Osteoblast (primary cell): ENCODE measurements around the gene TNMD. TPM values are rescaled to one million over a fixed set of nuclear protein-coding genes. Genes with fewer than 3 reads are reported as not detected.

Experiments
- DNase-seq: peaks from one replicate; pipeline ENCODE4 v3.0.0; 2011; ENCODE audit warnings: low spot score, mixed read lengths; ENCODE audit not compliant: insufficient read length; ENCODE audit errors: missing footprints
- H2AFZ ChIP-seq: 2 replicates; pipeline ENCODE4 v1.6.0; 2011; ENCODE audit warnings: mild to moderate bottlenecking, low read length
- H3K27ac ChIP-seq: 2 replicates; pipeline ENCODE4 v1.5.1; 2011; ENCODE audit warnings: mild to moderate bottlenecking, low read depth, low read length, moderate library complexity
- H3K27me3 ChIP-seq: 2 replicates; pipeline ENCODE4 v1.6.0; 2012; ENCODE audit warnings: mild to moderate bottlenecking, control low read depth, inconsistent platforms, low read length, moderate library complexity; ENCODE audit not compliant: insufficient read depth
- H3K36me3 ChIP-seq: 2 replicates; pipeline ENCODE4 v1.5.1; 2011; ENCODE audit warnings: mild to moderate bottlenecking, low read length, control low read depth, moderate library complexity; ENCODE audit not compliant: insufficient read depth
- H3K4me1 ChIP-seq: 2 replicates; pipeline ENCODE4 v1.5.1; 2011; ENCODE audit warnings: mild to moderate bottlenecking, low read length, control low read depth, moderate library complexity; ENCODE audit not compliant: insufficient read depth
- H3K4me2 ChIP-seq: 2 replicates; pipeline ENCODE4 v1.6.0; 2011; ENCODE audit warnings: mild to moderate bottlenecking, low read length; ENCODE audit not compliant: insufficient read depth
- H3K4me3 ChIP-seq: fragments of 200-600 bp; sonication (generic); 3 replicates; pipeline ENCODE4 v1.5.1; 2012; ENCODE audit warnings: mild to moderate bottlenecking, low read length, inconsistent platforms; ENCODE audit not compliant: insufficient read depth
- H3K79me2 ChIP-seq: 2 replicates; pipeline ENCODE4 v1.6.0; 2012; ENCODE audit warnings: mild to moderate bottlenecking, low read length, control low read depth, inconsistent platforms; ENCODE audit not compliant: insufficient read depth
- H3K9me3 ChIP-seq: 2 replicates; pipeline ENCODE4 v1.5.1; 2011; ENCODE audit warnings: low read depth, low read length, control low read depth
- H4K20me1 ChIP-seq: 2 replicates; pipeline ENCODE4 v1.6.0; 2012; ENCODE audit warnings: mild to moderate bottlenecking, low read length, control low read depth; ENCODE audit not compliant: insufficient read depth
- total RNA-seq: library from RNA; depleted of rRNA; stranded (reverse); fragments of >200 nt; gene quantifications from 2 replicates; pipeline ENCODE4 v1.2.3, GENCODE V29; 2012
- TF ChIP-seq, protein P1 (sequence below): IDR thresholded peaks from 2 replicates; pipeline ENCODE4 v1.5.1; 2011; ENCODE audit warnings: mild to moderate bottlenecking, low read depth, low read length, moderate library complexity; ENCODE audit errors: extremely low read depth

The TNMD gene
- total RNA-seq, 1 donor: not detected

DNA sequence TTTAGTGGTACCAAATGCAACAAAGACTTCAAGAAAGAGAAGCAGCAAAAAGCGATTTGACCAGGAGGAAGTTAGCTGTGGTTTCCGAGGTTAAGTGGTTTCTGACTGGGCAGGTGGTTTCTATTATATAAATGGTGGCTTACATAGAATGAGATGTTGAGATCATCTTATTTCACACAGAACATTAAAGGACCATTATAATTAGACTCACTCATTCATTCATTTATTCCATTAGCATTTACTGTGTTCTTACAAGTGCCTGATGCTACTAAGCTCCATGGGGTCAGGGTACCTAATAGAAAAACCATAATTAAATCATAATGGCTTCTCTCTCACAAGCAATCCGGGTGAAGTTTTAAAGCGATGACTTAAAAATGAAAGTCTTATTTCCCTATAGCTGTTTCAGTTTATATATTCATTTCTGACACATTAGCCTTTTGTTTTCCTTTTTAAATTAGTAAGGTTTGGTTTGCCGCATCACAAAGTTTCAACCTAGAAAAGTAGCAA, 41.3 kb downstream of the TNMD start:
- TF ChIP-seq, protein P1, sequence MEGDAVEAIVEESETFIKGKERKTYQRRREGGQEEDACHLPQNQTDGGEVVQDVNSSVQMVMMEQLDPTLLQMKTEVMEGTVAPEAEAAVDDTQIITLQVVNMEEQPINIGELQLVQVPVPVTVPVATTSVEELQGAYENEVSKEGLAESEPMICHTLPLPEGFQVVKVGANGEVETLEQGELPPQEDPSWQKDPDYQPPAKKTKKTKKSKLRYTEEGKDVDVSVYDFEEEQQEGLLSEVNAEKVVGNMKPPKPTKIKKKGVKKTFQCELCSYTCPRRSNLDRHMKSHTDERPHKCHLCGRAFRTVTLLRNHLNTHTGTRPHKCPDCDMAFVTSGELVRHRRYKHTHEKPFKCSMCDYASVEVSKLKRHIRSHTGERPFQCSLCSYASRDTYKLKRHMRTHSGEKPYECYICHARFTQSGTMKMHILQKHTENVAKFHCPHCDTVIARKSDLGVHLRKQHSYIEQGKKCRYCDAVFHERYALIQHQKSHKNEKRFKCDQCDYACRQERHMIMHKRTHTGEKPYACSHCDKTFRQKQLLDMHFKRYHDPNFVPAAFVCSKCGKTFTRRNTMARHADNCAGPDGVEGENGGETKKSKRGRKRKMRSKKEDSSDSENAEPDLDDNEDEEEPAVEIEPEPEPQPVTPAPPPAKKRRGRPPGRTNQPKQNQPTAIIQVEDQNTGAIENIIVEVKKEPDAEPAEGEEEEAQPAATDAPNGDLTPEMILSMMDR: no peak
- H3K4me1 ChIP-seq: no peaks in the 10 kb centered on the region
- no peaks in the 10 kb centered on the region for H4K20me1 ChIP-seq
- H3K4me3 ChIP-seq: no peak overlapping the region
- no peak for DNase-seq
- H3K9me3 ChIP-seq: no peaks in the 10 kb centered on the region
- no peak overlapping the region for H3K27ac ChIP-seq
- H2AFZ ChIP-seq: no peak overlapping the region
- no peaks in the 10 kb centered on the region for H3K79me2 ChIP-seq
- H3K36me3 ChIP-seq: no peaks in the 10 kb centered on the region
- no peaks in the 10 kb centered on the region for H3K27me3 ChIP-seq
- H3K4me2 ChIP-seq: no peak overlapping the region

DNA sequence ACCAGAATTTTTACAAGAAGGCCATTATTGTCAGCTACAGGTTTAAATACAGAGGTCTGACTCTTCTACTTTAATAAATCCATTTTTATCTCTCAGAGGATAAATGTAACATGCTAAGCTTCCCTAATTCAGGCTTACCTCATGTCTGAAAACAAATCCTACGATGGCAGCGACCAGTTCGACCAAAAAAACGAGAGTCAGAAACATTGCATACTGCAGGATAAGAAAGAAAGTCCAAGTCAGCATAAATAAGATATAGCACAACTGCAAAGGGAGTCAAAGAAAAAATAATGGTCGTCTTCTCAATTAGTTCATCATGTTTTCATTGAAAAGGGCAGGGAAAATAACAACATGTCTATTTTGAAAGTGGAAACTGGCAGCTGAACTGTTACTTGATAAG, 50.3 kb downstream of the TNMD start:
- peak; percentile 55 for DNase-seq
- TF ChIP-seq, protein P1: no peak
- Histone ChIP-seq H3K36me3 (no peaks in the 10 kb centered on the region), H3K27ac (no peak overlapping the region), H3K27me3 (peaks cover 12% of the 10 kb centered on the region), H3K4me2 (peak overlapping the region; percentile 83), H2AFZ (no peak overlapping the region), H3K4me3 (no peak overlapping the region), H3K9me3 (no peaks in the 10 kb centered on the region), H3K79me2 (no peaks in the 10 kb centered on the region), H4K20me1 (no peaks in the 10 kb centered on the region), H3K4me1 (peaks cover 12% of the 10 kb centered on the region)

DNA sequence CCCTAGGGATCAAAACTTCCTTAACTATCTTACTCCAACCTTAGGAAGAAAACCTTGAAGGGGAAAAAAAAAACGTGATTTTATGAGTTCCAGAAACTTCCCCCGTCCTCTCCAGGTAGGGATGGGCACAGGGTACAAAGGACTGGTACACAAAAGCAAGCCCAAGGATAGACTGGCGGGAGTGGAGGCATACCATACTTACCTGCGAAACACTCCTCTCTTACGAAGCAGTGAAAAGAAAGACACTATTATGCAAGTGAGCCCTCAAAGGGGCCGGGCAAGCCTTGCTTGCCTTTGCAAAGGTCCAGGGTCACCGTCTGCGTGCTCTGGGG, 51.2 kb downstream of the TNMD start:
- no peaks in the 10 kb centered on the region for H3K79me2 ChIP-seq
- TF ChIP-seq, protein P1: no peak
- peak overlapping the region; percentile 93 for H2AFZ ChIP-seq
- no peaks in the 10 kb centered on the region for H3K9me3 ChIP-seq
- H4K20me1 ChIP-seq: no peaks in the 10 kb centered on the region
- H3K27ac ChIP-seq: peak overlapping the region; percentile 53
- H3K36me3 ChIP-seq: no peaks in the 10 kb centered on the region
- H3K27me3 ChIP-seq: peaks cover 12% of the 10 kb centered on the region
- H3K4me3 ChIP-seq: peak overlapping the region; percentile 72
- peak overlapping the region; percentile 83 for H3K4me2 ChIP-seq
- DNase-seq: no peak
- peaks cover 12% of the 10 kb centered on the region for H3K4me1 ChIP-seq

DNA sequence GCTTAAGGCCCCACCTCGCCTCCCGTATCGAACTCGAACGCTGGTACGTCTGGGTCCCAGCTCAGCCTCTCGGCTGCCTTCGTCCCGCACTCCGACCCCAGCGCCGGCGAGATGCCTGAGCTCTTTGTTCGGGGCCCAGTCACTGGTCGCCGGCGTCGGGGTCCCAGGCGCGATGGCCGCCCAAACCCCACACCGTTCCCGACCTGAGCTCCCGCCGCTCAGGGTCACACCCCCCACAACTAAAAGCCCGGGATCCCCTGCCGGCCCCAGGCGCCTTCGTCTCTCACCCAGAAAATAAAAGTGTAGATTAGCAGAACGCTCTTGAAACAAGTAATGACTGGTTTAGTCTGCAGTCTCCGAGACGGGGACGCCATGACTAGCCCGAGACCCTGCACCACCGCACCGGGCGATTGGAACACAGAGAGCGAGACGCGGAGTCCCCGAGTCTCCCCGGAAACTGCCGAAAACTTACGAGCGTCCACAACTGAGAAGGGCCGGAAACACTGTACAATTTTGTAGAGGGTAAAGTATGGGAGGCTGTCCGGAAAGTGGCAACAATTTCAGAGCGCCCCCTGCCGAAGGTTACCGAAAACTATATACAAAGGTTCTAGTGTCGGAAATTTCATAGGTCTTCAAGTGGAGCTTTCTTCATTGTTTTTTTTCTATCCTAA, 51.7 kb downstream of the TNMD start, which contains the start of gene TSPAN6:
Gene TSPAN6 (minus strand): TSS at position 486 of the 671 bp plus-strand sequence. CDS start 112 bp downstream, at position 374.
- H2AFZ ChIP-seq: peak within 1 kb of the TSS; percentile 93
- no peaks in the 10 kb centered on the region for H3K79me2 ChIP-seq
- TF ChIP-seq, protein P1: peak; percentile 56
- H3K9me3 ChIP-seq: no peaks in the 10 kb centered on the region
- H3K4me2 ChIP-seq: peak within 1 kb of the TSS; percentile 83
- H3K4me3 ChIP-seq: peak within 1 kb of the TSS; percentile 72
- H3K4me1 ChIP-seq: peaks cover 12% of the 10 kb centered on the region
- H3K36me3 ChIP-seq: no peaks in the 10 kb centered on the region
- DNase-seq: peak; percentile 76
- peak within 1 kb of the TSS; percentile 53 for H3K27ac ChIP-seq
- H4K20me1 ChIP-seq: no peaks in the 10 kb centered on the region
- H3K27me3 ChIP-seq: peaks cover 12% of the 10 kb centered on the region
